Epithelial cell of alveolus of lung (primary cell): ENCODE results near the gene RB1. TPM values are rescaled to one million over a fixed set of nuclear protein-coding genes. Genes with fewer than 3 reads are reported as not detected.

Experiments
- total RNA-seq: library from RNA; depleted of rRNA; stranded (reverse); fragments of >200 nt; gene quantifications from 2 replicates; pipeline ENCODE4 v1.2.1, GENCODE V29; 2015

Gene RB1
- total RNA-seq, result 27.2 and 28.2 TPM in 2 replicates

GRCh38 chr13:48303359-48304142 lies at the start of gene RB1:
RB1 (plus strand) TSS chr13:48303751; CDS start chr13:48303913, 162 bp downstream.

DNA sequence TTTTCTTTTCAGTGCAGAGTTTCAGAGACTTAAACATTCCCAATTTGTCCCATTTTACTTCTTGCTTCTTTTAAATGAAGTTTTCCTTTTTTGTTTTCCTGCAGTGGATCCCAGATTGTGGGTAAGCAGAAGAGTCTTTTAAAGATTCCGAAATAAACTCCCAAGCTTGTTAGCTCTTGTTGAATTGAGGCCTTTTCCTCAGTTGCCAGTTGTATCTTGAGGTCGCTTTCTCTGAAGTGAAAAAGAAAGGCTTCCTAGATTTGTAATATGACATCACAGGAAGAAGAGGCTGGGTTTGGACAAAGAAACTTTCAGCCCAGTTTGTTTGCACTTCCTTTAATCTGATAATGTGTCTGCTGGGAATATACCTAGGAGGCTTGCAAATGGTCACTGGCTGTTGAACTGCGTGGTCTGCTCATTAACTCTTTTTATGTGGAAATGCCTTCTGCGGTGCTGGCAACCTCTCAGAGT lies 109.4 kb downstream of the RB1 start, which contains the start of gene LPAR6:
TSS of gene LPAR6 (minus strand) at position 233 of the 471 bp plus-strand sequence. CDS start 690 bp downstream, outside the sequence.

Other genes starting within 250 kb of the RB1 start
- gene MED4, start 208.6 kb upstream of the RB1 start, total RNA-seq, result 24.3 and 34.3 TPM in 2 replicates
- gene ITM2B, start 70.5 kb upstream of the RB1 start, total RNA-seq, result 154 and 514 TPM in 2 replicates
- 5.2 and 17.2 TPM in 2 replicates for gene LPAR6, start 109.4 kb downstream of the RB1 start, total RNA-seq
- gene RCBTB2, start 229.3 kb downstream of the RB1 start, total RNA-seq, result 4.3 and 9.4 TPM in 2 replicates